ENCODE results near the gene SPATA31C2. TPM values are rescaled to one million over a fixed set of nuclear protein-coding genes. Genes with fewer than 3 reads are reported as not detected.

Gene SPATA31C2
- total RNA-seq, 1 donor from 2014 or later, result not detected

DNA sequence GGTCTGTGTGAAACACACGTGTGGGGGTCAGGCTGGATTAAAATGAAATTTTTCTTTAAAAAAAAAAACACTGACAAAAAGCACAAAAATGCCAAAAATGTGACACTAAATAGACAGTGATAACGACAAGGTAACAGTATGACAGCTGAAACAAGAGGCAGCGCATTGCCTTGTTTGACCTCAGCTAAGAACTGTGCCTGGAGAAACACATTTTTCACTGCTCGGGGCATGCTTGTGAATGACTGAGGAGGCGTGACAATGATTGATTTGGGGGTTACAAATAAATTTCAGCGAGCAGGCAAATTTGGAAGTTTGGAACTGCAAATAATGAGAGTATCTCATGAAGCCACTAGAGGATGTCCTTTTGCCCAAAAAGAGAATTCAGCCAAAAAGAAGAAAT, 44.2 kb upstream of the SPATA31C2 start:
- TF ChIP-seq CTCF (IDR thresholded peaks at IDR 0.05), result peak; percentile 19
- no peaks in the 10 kb centered on the region for H3K9me3 Mint-ChIP-seq (ENCODE audit: low read depth)

DNA sequence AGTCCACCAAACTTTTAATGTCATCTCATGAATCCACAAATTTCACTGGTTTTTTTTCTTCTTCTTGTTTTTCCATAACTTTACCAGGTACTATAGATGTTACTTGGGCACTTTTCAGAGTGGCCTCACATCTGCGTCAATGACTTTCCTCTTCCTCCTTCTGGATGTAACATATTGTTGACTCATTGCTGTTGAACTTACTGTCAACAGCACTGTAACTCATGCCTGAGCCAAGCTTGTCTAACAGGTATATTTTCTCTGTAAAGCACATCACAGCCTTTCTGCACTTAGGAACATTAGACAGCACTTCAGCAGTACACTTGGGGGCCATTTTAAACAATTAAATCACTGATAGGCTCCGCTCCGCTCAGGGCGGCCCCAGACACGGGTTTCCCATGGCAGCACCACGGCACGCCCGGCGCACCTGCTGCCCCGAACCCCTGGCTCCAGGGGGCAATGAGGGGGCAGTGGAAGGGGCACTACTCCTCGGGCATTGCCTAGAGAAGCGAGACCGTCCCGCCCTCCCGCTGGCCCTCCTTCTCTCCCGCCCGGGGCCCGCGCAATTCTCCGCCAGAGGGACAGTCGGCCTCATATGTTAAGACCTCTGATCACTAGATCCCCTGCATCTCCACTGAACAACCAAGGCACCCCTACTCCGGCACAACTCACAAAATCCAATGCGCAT, 41.9 kb upstream of the SPATA31C2 start:
- Mint-ChIP-seq H3K9me3 (ENCODE audit: low read depth) (no peaks in the 10 kb centered on the region), H3K4me3 (ENCODE audit: unreplicated experiment) (no peak overlapping the region), H3K27ac (ENCODE audit: unreplicated experiment) (no peak overlapping the region), H3K4me1 (ENCODE audit: low read depth) (peaks cover 16% of the 10 kb centered on the region), H3K27me3 (ENCODE audit: low read depth) (peaks cover 24% of the 10 kb centered on the region), H3K36me3 (ENCODE audit: low read depth) (peaks cover 4% of the 10 kb centered on the region)
- TF ChIP-seq CTCF (IDR thresholded peaks at IDR 0.05), result no peak
- no peak for DNase-seq (ENCODE audit: low spot score)

More for the DNA sequence above, 44.2 kb upstream of the SPATA31C2 start:
- Mint-ChIP-seq H3K27ac (ENCODE audit: unreplicated experiment) (no peak overlapping the region), H3K27me3 (ENCODE audit: low read depth) (peaks cover 7% of the 10 kb centered on the region), H3K4me3 (ENCODE audit: unreplicated experiment) (no peak overlapping the region), H3K4me1 (ENCODE audit: low read depth) (peaks cover 20% of the 10 kb centered on the region), H3K36me3 (ENCODE audit: low read depth) (no peaks in the 10 kb centered on the region)
- no peak for DNase-seq (ENCODE audit: low spot score)

- TF ChIP-seq CTCF (IDR thresholded peaks at IDR 0.05), result no peak
- no peak for DNase-seq (ENCODE audit: low spot score)
- H3K4me1 Mint-ChIP-seq (ENCODE audit: low read depth), result peaks cover 14% of the 10 kb centered on the region
- H3K4me3 Mint-ChIP-seq (ENCODE audit: unreplicated experiment), result no peak overlapping the region
- peaks cover 31% of the 10 kb centered on the region for H3K27me3 Mint-ChIP-seq (ENCODE audit: low read depth)
- H3K36me3 Mint-ChIP-seq (ENCODE audit: low read depth), result peaks cover 4% of the 10 kb centered on the region
- H3K9me3 Mint-ChIP-seq (ENCODE audit: low read depth), result no peaks in the 10 kb centered on the region
- H3K27ac Mint-ChIP-seq (ENCODE audit: unreplicated experiment), result no peak overlapping the region
These were observed 40.8 kb upstream of the SPATA31C2 start for GRCh38 chr9:88179062-88179521.

DNA sequence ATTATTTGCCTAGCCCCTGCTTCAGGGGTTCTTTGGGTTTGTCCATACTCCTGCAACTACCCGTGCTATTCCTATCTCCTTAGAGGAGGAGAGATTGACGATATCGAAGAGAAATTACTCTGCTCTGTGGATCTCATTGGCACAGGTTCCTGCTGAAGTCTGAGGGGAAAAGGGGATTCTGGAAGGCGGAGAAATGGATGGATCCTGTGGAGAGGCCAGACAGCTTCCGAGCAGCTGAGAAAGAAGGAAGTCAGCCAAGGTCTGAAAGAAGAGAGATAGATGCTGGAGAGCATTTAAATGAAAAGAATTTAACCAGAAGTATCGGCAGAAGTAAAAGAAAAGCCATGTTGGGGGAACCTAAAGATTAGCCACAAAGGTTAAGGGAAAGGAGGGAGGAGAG, 40.4 kb upstream of the SPATA31C2 start:
- DNase-seq (ENCODE audit: low spot score), result no peak
- Mint-ChIP-seq H3K27ac (ENCODE audit: unreplicated experiment) (no peak overlapping the region), H3K27me3 (ENCODE audit: low read depth) (peaks cover 31% of the 10 kb centered on the region), H3K9me3 (ENCODE audit: low read depth) (no peaks in the 10 kb centered on the region), H3K36me3 (ENCODE audit: low read depth) (peaks cover 4% of the 10 kb centered on the region), H3K4me1 (ENCODE audit: low read depth) (peaks cover 9% of the 10 kb centered on the region), H3K4me3 (ENCODE audit: unreplicated experiment) (no peak overlapping the region)
- no peak for TF ChIP-seq CTCF (IDR thresholded peaks at IDR 0.05)

- Mint-ChIP-seq H3K27ac (ENCODE audit: unreplicated experiment) (no peak overlapping the region), H3K4me1 (ENCODE audit: low read depth) (no peaks in the 10 kb centered on the region), H3K36me3 (ENCODE audit: low read depth) (peaks cover 4% of the 10 kb centered on the region), H3K9me3 (ENCODE audit: low read depth) (no peaks in the 10 kb centered on the region), H3K27me3 (ENCODE audit: low read depth) (peaks cover 31% of the 10 kb centered on the region), H3K4me3 (ENCODE audit: unreplicated experiment) (no peak overlapping the region)
- DNase-seq (ENCODE audit: low spot score), result no peak
- TF ChIP-seq CTCF (IDR thresholded peaks at IDR 0.05), result no peak
These were observed 39.1 kb upstream of the SPATA31C2 start for GRCh38 chr9:88177371-88177770.

Data from chondrocyte (in vitro differentiated cells).